ENCODE measurements around the gene PEX3. TPM values are rescaled to one million over a fixed set of nuclear protein-coding genes. Genes with fewer than 3 reads are reported as not detected.

PEX3 gene
- polyA plus RNA-seq, 3 donors = 3.2 to 6.9 (median 5.2) TPM

- Histone ChIP-seq H3K27ac (ENCODE audit: low read depth in 1 of 2, low read length in 2 of 2) (no peak overlapping the region), H3K27me3 (ENCODE audit: control insufficient read depth in 2 of 2, insufficient read depth in 2 of 2, low read length in 2 of 2) (no peaks in the 10 kb centered on the region), H3K9ac (ENCODE audit: insufficient read depth, low read length, poor library complexity, severe bottlenecking) (no peak overlapping the region), H3K4me3 (replicated peaks in 1 of 3; ENCODE audit: low read depth in 2 of 3, low read length in 3 of 3) (no peak overlapping the region), H4K20me1 (ENCODE audit: insufficient read depth, low read length) (no peaks in the 10 kb centered on the region), H3K9me3 (replicated peaks in 1 of 2; ENCODE audit: control insufficient read depth in 1 of 2, insufficient read depth in 1 of 2, low read length in 2 of 2) (no peaks in the 10 kb centered on the region), H3K36me3 (replicated peaks in 1 of 2; ENCODE audit: control insufficient read depth in 1 of 2, insufficient read depth in 2 of 2, low read length in 2 of 2) (peaks cover 0 to 4% of the 10 kb centered on the region in 2 donors), H3K79me2 (ENCODE audit: insufficient read depth, low read length) (no peaks in the 10 kb centered on the region), H3K4me2 (replicated peaks; ENCODE audit: extremely low read depth, low read length, poor library complexity, severe bottlenecking) (no peak overlapping the region), H3K4me1 (ENCODE audit: control insufficient read depth in 1 of 2, insufficient read depth in 2 of 2, low read length in 2 of 2) (no peaks in the 10 kb centered on the region), H2AFZ (ENCODE audit: insufficient read depth, low read depth, low read length, poor library complexity, severe bottlenecking) (no peak overlapping the region)
- Mint-ChIP-seq H3K27me3 (ENCODE audit: low read depth in 3 of 3) (no peaks in the 10 kb centered on the region), H3K36me3 (peaks cover 3 to 7% of the 10 kb centered on the region in 2 donors), H3K4me1 (no peaks in the 10 kb centered on the region), H3K27ac (no peak overlapping the region), H3K4me3 (no peak overlapping the region), H3K9me3 (no peaks in the 10 kb centered on the region)
- no CpG with 5 or more reads among the region's 2 CpGs for WGBS (ENCODE audit: insufficient coverage)
- intact Hi-C loops (cut with micrococcal nuclease) = no loop called here
- TF ChIP-seq CTCF (IDR thresholded peaks at IDR 0.05) = no peak
- no peak for DNase-seq
Measured at GRCh38 chr6:143485967-143486366, 35.4 kb downstream of the PEX3 start.

- Mint-ChIP-seq H3K36me3 (peaks cover 3 to 7% of the 10 kb centered on the region in 2 donors), H3K4me3 (no peak overlapping the region), H3K27me3 (ENCODE audit: low read depth in 3 of 3) (no peaks in the 10 kb centered on the region), H3K9me3 (no peaks in the 10 kb centered on the region), H3K4me1 (peaks cover 2% of the 10 kb centered on the region), H3K27ac (no peak overlapping the region)
- no peak for DNase-seq
- TF ChIP-seq CTCF (IDR thresholded peaks at IDR 0.05) = no peak
- Histone ChIP-seq H3K27ac (ENCODE audit: low read depth in 1 of 2, low read length in 2 of 2) (no peak overlapping the region), H4K20me1 (ENCODE audit: insufficient read depth, low read length) (no peaks in the 10 kb centered on the region), H3K27me3 (ENCODE audit: control insufficient read depth in 2 of 2, insufficient read depth in 2 of 2, low read length in 2 of 2) (no peaks in the 10 kb centered on the region), H3K9ac (ENCODE audit: insufficient read depth, low read length, poor library complexity, severe bottlenecking) (no peak overlapping the region), H3K4me3 (replicated peaks in 1 of 3; ENCODE audit: low read depth in 2 of 3, low read length in 3 of 3) (no peak overlapping the region), H3K4me1 (ENCODE audit: control insufficient read depth in 1 of 2, insufficient read depth in 2 of 2, low read length in 2 of 2) (no peaks in the 10 kb centered on the region), H3K79me2 (ENCODE audit: insufficient read depth, low read length) (no peaks in the 10 kb centered on the region), H3K36me3 (replicated peaks in 1 of 2; ENCODE audit: control insufficient read depth in 1 of 2, insufficient read depth in 2 of 2, low read length in 2 of 2) (peaks cover 0 to 4% of the 10 kb centered on the region in 2 donors), H3K4me2 (replicated peaks; ENCODE audit: extremely low read depth, low read length, poor library complexity, severe bottlenecking) (no peak overlapping the region), H2AFZ (ENCODE audit: insufficient read depth, low read depth, low read length, poor library complexity, severe bottlenecking) (no peak overlapping the region), H3K9me3 (replicated peaks in 1 of 2; ENCODE audit: control insufficient read depth in 1 of 2, insufficient read depth in 1 of 2, low read length in 2 of 2) (no peaks in the 10 kb centered on the region)
- intact Hi-C loops (cut with micrococcal nuclease) = no loop called here
- no CpG with 5 or more reads among the region's 3 CpGs for WGBS (ENCODE audit: insufficient coverage)
Measured at GRCh38 chr6:143486752-143487151, 36.1 kb downstream of the PEX3 start.

Data from CD14-positive monocyte (primary cell).